ENCODE measurements around the gene CHST11.

Gene CHST11

DNA sequence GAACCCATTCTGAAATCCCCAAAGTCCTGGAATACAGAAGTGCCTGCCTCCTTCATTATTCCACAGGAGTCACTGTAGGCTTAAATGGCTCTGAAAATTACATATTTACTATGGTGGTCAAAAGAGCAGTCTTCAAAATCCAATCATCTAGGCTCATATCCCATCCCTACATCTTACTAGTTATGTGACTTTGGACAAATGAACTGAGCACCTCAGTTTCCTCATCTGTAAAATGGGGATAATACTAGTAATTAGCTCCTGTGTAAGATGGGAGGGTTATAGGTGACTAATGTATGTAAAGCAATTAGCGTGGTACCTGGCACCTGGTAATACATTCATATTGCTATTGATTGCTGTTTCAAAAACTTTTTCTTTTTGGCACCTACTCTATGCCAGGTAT, 243.6 kb downstream of the CHST11 start:
- H3F3A ChIP-seq (ENCODE audit: insufficient read depth): no peaks in the 10 kb centered on the region
- no peaks in the 10 kb centered on the region for H3K9me2 ChIP-seq (replicated peaks; ENCODE audit: insufficient read depth, low read length)
- TF ChIP-seq EZH2phosphoT487 (conservative IDR thresholded peaks at IDR 0.05; ENCODE audit: low read length): no peak
- TF ChIP-seq, protein P1, sequence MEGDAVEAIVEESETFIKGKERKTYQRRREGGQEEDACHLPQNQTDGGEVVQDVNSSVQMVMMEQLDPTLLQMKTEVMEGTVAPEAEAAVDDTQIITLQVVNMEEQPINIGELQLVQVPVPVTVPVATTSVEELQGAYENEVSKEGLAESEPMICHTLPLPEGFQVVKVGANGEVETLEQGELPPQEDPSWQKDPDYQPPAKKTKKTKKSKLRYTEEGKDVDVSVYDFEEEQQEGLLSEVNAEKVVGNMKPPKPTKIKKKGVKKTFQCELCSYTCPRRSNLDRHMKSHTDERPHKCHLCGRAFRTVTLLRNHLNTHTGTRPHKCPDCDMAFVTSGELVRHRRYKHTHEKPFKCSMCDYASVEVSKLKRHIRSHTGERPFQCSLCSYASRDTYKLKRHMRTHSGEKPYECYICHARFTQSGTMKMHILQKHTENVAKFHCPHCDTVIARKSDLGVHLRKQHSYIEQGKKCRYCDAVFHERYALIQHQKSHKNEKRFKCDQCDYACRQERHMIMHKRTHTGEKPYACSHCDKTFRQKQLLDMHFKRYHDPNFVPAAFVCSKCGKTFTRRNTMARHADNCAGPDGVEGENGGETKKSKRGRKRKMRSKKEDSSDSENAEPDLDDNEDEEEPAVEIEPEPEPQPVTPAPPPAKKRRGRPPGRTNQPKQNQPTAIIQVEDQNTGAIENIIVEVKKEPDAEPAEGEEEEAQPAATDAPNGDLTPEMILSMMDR (IDR thresholded peaks at IDR 0.05; ENCODE audit: insufficient read depth, low read length, poor library complexity, severe bottlenecking): no peak
- no peaks in the 10 kb centered on the region for H4K20me1 ChIP-seq (ENCODE audit: low read depth, low read length)
- H3K27me3 ChIP-seq (ENCODE audit: low read length): no peaks in the 10 kb centered on the region
- no peaks in the 10 kb centered on the region for H3K36me3 ChIP-seq (ENCODE audit: low read length)
- H3K9me3 ChIP-seq (ENCODE audit: insufficient read depth, low read length): no peaks in the 10 kb centered on the region
- H3K9ac ChIP-seq (ENCODE audit: low read length): no peak overlapping the region
- no peak overlapping the region for H3K4me2 ChIP-seq (ENCODE audit: low read depth, low read length, poor library complexity, severe bottlenecking)
- no peak overlapping the region for H2AFZ ChIP-seq (ENCODE audit: low read depth, low read length, severe bottlenecking)
- H3K4me3 ChIP-seq (ENCODE audit: insufficient read depth, low read length, poor library complexity, severe bottlenecking): no peak overlapping the region
- no peaks in the 10 kb centered on the region for H3K79me2 ChIP-seq (ENCODE audit: insufficient read depth, low read length)
- H3K27ac ChIP-seq (ENCODE audit: low read depth, low read length): no peak overlapping the region

DNA sequence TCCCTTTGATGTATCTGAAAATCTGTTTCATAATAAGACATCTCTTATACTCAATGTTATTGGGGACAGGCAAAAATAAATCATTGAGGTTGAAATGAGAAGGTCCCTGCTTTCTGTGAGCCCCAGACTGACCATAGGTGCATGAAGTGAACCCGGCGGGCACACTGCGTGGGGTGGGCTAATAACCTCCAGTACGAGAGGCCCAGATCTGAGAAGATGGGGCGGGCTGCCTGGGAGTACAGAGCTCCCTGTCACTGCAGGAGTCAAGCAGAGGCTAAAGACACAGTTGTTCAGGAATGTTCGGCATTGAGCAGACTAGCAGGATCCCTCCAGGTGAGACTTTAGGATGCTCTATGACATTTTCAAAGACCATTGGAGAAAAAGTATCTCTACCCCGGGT, 244.6 kb downstream of the CHST11 start:
- Histone ChIP-seq H2AFZ (ENCODE audit: low read depth, low read length, severe bottlenecking) (no peak overlapping the region), H3K79me2 (ENCODE audit: insufficient read depth, low read length) (no peaks in the 10 kb centered on the region), H3K9ac (ENCODE audit: low read length) (no peak overlapping the region), H4K20me1 (ENCODE audit: low read depth, low read length) (no peaks in the 10 kb centered on the region), H3K9me2 (replicated peaks; ENCODE audit: insufficient read depth, low read length) (no peaks in the 10 kb centered on the region), H3K4me3 (ENCODE audit: insufficient read depth, low read length, poor library complexity, severe bottlenecking) (no peak overlapping the region), H3K9me3 (ENCODE audit: insufficient read depth, low read length) (no peaks in the 10 kb centered on the region), H3K27me3 (ENCODE audit: low read length) (no peaks in the 10 kb centered on the region), H3K27ac (ENCODE audit: low read depth, low read length) (no peak overlapping the region), H3F3A (ENCODE audit: insufficient read depth) (no peaks in the 10 kb centered on the region), H3K4me2 (ENCODE audit: low read depth, low read length, poor library complexity, severe bottlenecking) (no peak overlapping the region), H3K36me3 (ENCODE audit: low read length) (no peaks in the 10 kb centered on the region)
- TF ChIP-seq, protein P1 (IDR thresholded peaks at IDR 0.05; ENCODE audit: insufficient read depth, low read length, poor library complexity, severe bottlenecking): no peak
- no peak for TF ChIP-seq EZH2phosphoT487 (conservative IDR thresholded peaks at IDR 0.05; ENCODE audit: low read length)

DNA sequence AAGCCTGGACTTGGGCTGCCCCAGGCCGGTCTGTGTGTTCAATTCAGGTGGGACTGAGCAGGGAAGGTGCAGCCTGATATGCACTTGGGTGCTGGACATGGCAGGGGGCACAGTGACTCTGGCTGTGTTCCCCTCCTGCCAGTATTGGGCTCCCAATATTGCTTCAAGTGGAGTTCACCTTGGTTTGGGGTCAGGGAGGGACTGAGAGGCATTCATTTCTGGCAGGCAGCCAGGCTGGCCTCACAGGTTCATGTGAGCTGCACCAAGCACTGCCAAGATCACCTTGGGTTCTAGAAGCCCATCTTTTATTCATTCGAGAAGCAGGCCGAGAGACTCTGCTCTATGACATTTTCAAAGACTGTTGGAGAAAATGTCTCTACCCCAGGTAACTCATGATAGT, 245.0 kb downstream of the CHST11 start:
- no peak overlapping the region for H3K27ac ChIP-seq (ENCODE audit: low read depth, low read length)
- no peaks in the 10 kb centered on the region for H3K27me3 ChIP-seq (ENCODE audit: low read length)
- H3K4me3 ChIP-seq (ENCODE audit: insufficient read depth, low read length, poor library complexity, severe bottlenecking): no peak overlapping the region
- no peaks in the 10 kb centered on the region for H3K79me2 ChIP-seq (ENCODE audit: insufficient read depth, low read length)
- no peaks in the 10 kb centered on the region for H3K36me3 ChIP-seq (ENCODE audit: low read length)
- H4K20me1 ChIP-seq (ENCODE audit: low read depth, low read length): no peaks in the 10 kb centered on the region
- H2AFZ ChIP-seq (ENCODE audit: low read depth, low read length, severe bottlenecking): no peak overlapping the region
- no peak overlapping the region for H3K9ac ChIP-seq (ENCODE audit: low read length)
- H3K9me3 ChIP-seq (ENCODE audit: insufficient read depth, low read length): no peaks in the 10 kb centered on the region
- H3K9me2 ChIP-seq (replicated peaks; ENCODE audit: insufficient read depth, low read length): no peaks in the 10 kb centered on the region
- no peaks in the 10 kb centered on the region for H3F3A ChIP-seq (ENCODE audit: insufficient read depth)
- TF ChIP-seq, protein P1 (IDR thresholded peaks at IDR 0.05; ENCODE audit: insufficient read depth, low read length, poor library complexity, severe bottlenecking): no peak
- TF ChIP-seq EZH2phosphoT487 (conservative IDR thresholded peaks at IDR 0.05; ENCODE audit: low read length): no peak
- H3K4me2 ChIP-seq (ENCODE audit: low read depth, low read length, poor library complexity, severe bottlenecking): no peak overlapping the region
